Colonic mucosa (tissue), 4 donors: ENCODE data around the gene SYNE1. TPM values are rescaled to one million over a fixed set of nuclear protein-coding genes. Genes with fewer than 3 reads are reported as not detected.

Experiments
- DNase-seq: peaks from one replicate; pipeline ENCODE4 v3.0.0-alpha.2; 2020
- H3K27ac ChIP-seq: fragments of 200-600 bp; one replicate; pipeline ENCODE4 v1.8.0; 2021
- H3K27me3 ChIP-seq: fragments of 200-600 bp; one replicate; pipeline ENCODE4 v1.8.0; 2021
- H3K36me3 ChIP-seq: fragments of 200-600 bp; one replicate; pipeline ENCODE4 v1.8.0; 2021
- H3K4me1 ChIP-seq: fragments of 200-600 bp; one replicate; pipeline ENCODE4 v1.8.0; 2021; ENCODE audit warnings: mild to moderate bottlenecking
- H3K4me3 ChIP-seq: fragments of 200-600 bp; one replicate; pipeline ENCODE4 v1.8.0; 2021
- H3K9ac ChIP-seq, 2 donors: one replicate each; pipeline ENCODE4 v1.7.0; 2013; ENCODE audit warnings: control low read depth in 2 of 2, low read depth in 2 of 2, low read length in 2 of 2
- H3K9me3 ChIP-seq: fragments of 200-600 bp; one replicate; pipeline ENCODE4 v1.8.0; 2021
- intact Hi-C: fragments of 100-400 bp; cut with DNase I; formaldehyde crosslinking; loops from one replicate; pipeline ENCODE4 v1.14.1; 2022
- total RNA-seq, 2 donors: library from RNA; stranded (reverse); fragmentation: NEBNext Ultra II Directional in 1 of 2; extraction: Animal tissue kit (Norgen Biotek cat#: 25700) in 1 of 2; gene quantifications; one replicate each; pipeline ENCODE4 v1.2.1, GENCODE V29; 2021
- TF ChIP-seq, protein P1 (sequence below): fragments of 200-600 bp; IDR thresholded peaks from one replicate; pipeline ENCODE4 v1.8.0; 2022; ENCODE audit warnings: antibody characterized with exemption, mild to moderate bottlenecking
- donor health status: healthy.
- donor health status: DM: no; HTN: no; CAD: no.
- donor health status: DM: no; HTN: no; CAD: no.

SYNE1 gene
- total RNA-seq, 2 donors from 2014 or later, result 11.6 to 23.7 TPM

DNA sequence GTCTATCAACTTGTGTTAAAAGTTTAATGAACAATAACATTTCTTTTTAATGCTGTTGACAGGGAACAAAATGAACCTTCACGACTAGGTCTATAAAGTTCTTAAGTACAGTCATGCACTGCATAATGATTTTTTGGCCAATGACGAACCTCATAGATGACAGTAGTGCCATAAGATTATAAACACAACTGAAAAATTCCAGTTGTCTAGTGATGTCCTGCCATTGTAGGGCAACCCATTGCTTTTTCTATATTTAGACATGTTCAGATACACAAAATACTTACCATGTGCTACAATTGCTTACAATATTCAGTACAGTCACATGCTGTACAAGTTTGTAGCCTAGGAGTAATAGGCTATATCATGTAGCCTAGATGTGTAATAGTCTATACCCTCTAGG is 93.6 kb downstream of the SYNE1 start:
- Histone ChIP-seq H3K4me3 (no peak overlapping the region), H3K27ac (no peak overlapping the region), H3K36me3 (no peaks in the 10 kb centered on the region), H3K9me3 (no peaks in the 10 kb centered on the region), H3K4me1 (no peaks in the 10 kb centered on the region), H3K27me3 (no peaks in the 10 kb centered on the region), H3K9ac (no peak overlapping the region)
- TF ChIP-seq, protein P1, sequence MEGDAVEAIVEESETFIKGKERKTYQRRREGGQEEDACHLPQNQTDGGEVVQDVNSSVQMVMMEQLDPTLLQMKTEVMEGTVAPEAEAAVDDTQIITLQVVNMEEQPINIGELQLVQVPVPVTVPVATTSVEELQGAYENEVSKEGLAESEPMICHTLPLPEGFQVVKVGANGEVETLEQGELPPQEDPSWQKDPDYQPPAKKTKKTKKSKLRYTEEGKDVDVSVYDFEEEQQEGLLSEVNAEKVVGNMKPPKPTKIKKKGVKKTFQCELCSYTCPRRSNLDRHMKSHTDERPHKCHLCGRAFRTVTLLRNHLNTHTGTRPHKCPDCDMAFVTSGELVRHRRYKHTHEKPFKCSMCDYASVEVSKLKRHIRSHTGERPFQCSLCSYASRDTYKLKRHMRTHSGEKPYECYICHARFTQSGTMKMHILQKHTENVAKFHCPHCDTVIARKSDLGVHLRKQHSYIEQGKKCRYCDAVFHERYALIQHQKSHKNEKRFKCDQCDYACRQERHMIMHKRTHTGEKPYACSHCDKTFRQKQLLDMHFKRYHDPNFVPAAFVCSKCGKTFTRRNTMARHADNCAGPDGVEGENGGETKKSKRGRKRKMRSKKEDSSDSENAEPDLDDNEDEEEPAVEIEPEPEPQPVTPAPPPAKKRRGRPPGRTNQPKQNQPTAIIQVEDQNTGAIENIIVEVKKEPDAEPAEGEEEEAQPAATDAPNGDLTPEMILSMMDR, result no peak
- intact Hi-C loops, result no loop called here
- no peak for DNase-seq

DNA sequence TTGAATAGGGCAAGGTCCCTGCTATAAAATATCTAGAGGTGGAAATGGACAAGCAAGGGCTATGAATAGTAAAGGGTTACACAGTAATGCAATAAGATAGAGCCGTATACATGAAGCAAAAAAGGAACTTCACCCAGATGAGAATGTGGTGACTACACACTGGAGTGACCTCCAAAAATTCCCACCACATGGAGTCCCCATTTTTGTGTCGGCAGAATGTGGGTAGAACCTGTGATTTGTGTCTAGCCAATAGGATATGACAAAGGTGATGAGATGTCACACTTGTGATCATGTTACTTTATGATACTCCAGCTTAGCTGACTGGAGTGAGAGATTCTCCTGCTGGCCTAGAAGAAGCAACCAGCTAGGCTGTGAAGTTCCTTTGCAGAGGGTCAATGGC is 96.8 kb downstream of the SYNE1 start:
- TF ChIP-seq, protein P1, result no peak
- no peak overlapping the region for H3K27ac ChIP-seq
- no peaks in the 10 kb centered on the region for H3K36me3 ChIP-seq
- H3K27me3 ChIP-seq, result no peaks in the 10 kb centered on the region
- H3K9me3 ChIP-seq, result no peaks in the 10 kb centered on the region
- no peak overlapping the region for H3K4me3 ChIP-seq
- H3K4me1 ChIP-seq, result no peaks in the 10 kb centered on the region
- intact Hi-C loops, result no loop called here
- no peak overlapping the region for H3K9ac ChIP-seq
- no peak for DNase-seq

DNA sequence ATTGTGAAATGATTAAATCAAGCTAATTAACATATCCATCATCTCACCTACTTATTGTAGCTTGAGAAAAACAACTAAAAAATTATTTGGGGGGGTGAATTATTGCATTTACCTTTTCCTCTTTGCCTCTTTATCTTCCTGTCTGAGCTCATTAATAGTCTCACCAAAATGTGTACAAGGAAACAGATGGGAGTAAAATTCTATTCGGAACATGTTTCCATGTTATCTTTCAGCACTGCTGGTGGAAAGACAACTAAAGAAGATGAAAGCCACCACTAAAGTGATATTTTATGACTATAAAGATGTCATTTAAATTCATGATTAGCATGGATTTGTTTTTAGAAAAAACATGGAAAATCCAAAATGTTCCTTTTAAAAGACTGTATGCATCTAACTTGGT is 102.6 kb downstream of the SYNE1 start:
- no peak for DNase-seq
- Histone ChIP-seq H3K9ac (no peak overlapping the region), H3K27me3 (no peaks in the 10 kb centered on the region), H3K4me1 (no peaks in the 10 kb centered on the region), H3K27ac (no peak overlapping the region), H3K4me3 (no peak overlapping the region), H3K9me3 (no peaks in the 10 kb centered on the region), H3K36me3 (no peaks in the 10 kb centered on the region)
- intact Hi-C loops, result no loop called here
- TF ChIP-seq, protein P1, result no peak

DNA sequence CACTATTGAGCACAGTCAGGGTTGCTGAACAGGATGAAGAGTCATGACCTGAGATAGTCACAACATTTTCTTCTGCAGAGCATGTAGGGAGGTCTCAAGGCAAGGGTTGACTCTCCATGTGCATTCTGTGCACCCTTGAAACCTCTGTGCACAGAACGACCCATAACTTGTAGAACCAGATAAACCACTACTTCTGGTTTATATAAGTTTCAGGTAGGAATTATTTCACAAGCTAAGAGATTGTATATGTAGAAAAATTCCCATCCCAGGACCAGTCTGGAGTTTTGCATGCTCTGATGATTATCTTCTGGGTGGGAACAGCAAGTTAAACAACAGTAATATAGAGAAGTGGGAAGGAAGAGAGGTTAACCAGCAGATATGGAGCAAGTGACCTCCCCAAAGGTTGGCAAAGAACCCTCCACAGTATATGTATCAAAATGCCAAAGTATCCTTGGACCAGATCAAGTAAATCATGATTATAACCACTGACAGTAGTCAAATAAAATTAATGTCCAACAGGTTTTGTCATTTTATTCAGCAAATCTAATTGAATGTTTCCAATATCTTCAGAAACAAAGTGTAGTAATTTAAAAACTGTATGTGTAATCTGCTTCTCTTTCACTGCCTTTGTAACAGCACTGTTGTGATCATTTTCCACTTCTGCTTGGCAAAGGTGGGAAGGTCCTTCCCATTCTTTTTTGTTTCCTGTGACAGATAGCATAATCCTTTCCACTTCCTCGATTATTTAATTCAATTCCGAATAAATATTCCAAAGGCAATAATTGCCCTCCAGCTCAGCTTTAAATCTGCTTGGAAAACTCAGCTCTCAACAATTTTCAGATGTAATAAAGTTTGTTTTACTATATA is 104.4 kb downstream of the SYNE1 start:
- Histone ChIP-seq H3K9me3 (no peaks in the 10 kb centered on the region), H3K27ac (no peak overlapping the region), H3K9ac (no peak overlapping the region), H3K4me3 (no peak overlapping the region), H3K36me3 (no peaks in the 10 kb centered on the region), H3K27me3 (no peaks in the 10 kb centered on the region), H3K4me1 (no peaks in the 10 kb centered on the region)
- no peak for DNase-seq
- intact Hi-C loops, result no loop called here
- TF ChIP-seq, protein P1, result no peak

DNA sequence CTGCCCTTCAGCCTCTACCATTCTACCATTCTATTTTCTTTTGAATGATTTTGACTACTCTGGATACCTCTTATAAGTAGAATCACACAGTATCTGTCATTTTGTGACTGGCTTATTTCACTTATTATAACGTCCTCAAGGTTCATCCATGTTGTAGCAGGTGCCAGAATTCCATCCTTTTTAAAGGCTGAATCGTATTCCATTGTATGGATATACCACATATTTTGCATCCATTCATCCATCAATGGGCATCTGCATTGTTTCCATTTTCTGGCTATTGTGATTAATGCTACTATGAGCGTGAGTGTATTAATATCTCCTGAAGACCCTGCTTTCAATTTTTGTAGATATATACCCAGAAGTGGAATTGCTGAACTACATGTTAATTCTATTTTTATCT is 105.5 kb downstream of the SYNE1 start:
- TF ChIP-seq, protein P1, result no peak
- H3K36me3 ChIP-seq, result no peaks in the 10 kb centered on the region
- no peaks in the 10 kb centered on the region for H3K4me1 ChIP-seq
- intact Hi-C loops, result no loop called here
- H3K27ac ChIP-seq, result no peak overlapping the region
- no peaks in the 10 kb centered on the region for H3K27me3 ChIP-seq
- H3K9me3 ChIP-seq, result no peaks in the 10 kb centered on the region
- DNase-seq, result no peak
- no peak overlapping the region for H3K9ac ChIP-seq
- no peak overlapping the region for H3K4me3 ChIP-seq
